Measurements from ENCODE around the gene OSBPL8. TPM values are rescaled to one million over a fixed set of nuclear protein-coding genes. Genes with fewer than 3 reads are reported as not detected.
"Not testable (repeated sequence)": the region's sequence is repeated elsewhere in the genome, so short reads cannot be mapped to it uniquely, and the experiment has no call there.

OSBPL8 gene
- total RNA-seq, 1 donor from 2014 or later = 43.2 TPM

- intact Hi-C loops (cut with DNase I) = loop anchor here (5.0 to 10.0 kb wide), 2 partner anchors 74 to 826 kb away; partner anchors contain the start of gene KRR1
- no peak for DNase-seq (ENCODE audit: low spot score)
These were observed 218.7 kb downstream of the OSBPL8 start for GRCh38 chr12:76340680-76341435.

GRCh38 chr12:76337583-76337982 is 222.0 kb downstream of the OSBPL8 start:
- intact Hi-C loops (cut with DNase I) = no loop called here
- no peak for DNase-seq (ENCODE audit: low spot score)

- intact Hi-C loops (cut with DNase I) = no loop called here
These were observed 227.0 kb downstream of the OSBPL8 start for GRCh38 chr12:76332606-76333005.

GRCh38 chr12:76329606-76330005 is 230.0 kb downstream of the OSBPL8 start:
- intact Hi-C loops (cut with DNase I) = no loop called here
- DNase-seq (ENCODE audit: low spot score) = no peak

More at GRCh38 chr12:76332606-76333005, 227.0 kb downstream of the OSBPL8 start:
- DNase-seq (ENCODE audit: low spot score) = no peak

GRCh38 chr12:76329159-76329558 is 230.4 kb downstream of the OSBPL8 start:
- intact Hi-C loops (cut with DNase I) = no loop called here

GRCh38 chr12:76319595-76320319 is 239.8 kb downstream of the OSBPL8 start:
- DNase-seq (ENCODE audit: low spot score); intact Hi-C loops (cut with DNase I): not testable (repeated sequence)

More at GRCh38 chr12:76329159-76329558, 230.4 kb downstream of the OSBPL8 start:
- no peak for DNase-seq (ENCODE audit: low spot score)

- intact Hi-C loops (cut with DNase I) = no loop called here
- DNase-seq (ENCODE audit: low spot score) = no peak
These were observed 240.6 kb downstream of the OSBPL8 start for GRCh38 chr12:76318773-76319594.

- no peak for DNase-seq (ENCODE audit: low spot score)
- intact Hi-C loops (cut with DNase I) = no loop called here
These were observed 241.6 kb downstream of the OSBPL8 start for GRCh38 chr12:76317976-76318375.

GRCh38 chr12:76316468-76316867 is 243.1 kb downstream of the OSBPL8 start:
- intact Hi-C loops (cut with DNase I) = no loop called here
- no peak for DNase-seq (ENCODE audit: low spot score)

- intact Hi-C loops (cut with DNase I) = no loop called here
- DNase-seq (ENCODE audit: low spot score) = no peak
These were observed 246.3 kb downstream of the OSBPL8 start for GRCh38 chr12:76313299-76313698.

- DNase-seq (ENCODE audit: low spot score) = no peak
- intact Hi-C loops (cut with DNase I) = no loop called here
These were observed 247.3 kb downstream of the OSBPL8 start for GRCh38 chr12:76312315-76312714.

- intact Hi-C loops (cut with DNase I) = no loop called here
- no peak for DNase-seq (ENCODE audit: low spot score)
These were observed 247.8 kb downstream of the OSBPL8 start for GRCh38 chr12:76311796-76312195.

GRCh38 chr12:76310110-76310509 is 249.5 kb downstream of the OSBPL8 start:
- no peak for DNase-seq (ENCODE audit: low spot score)
- intact Hi-C loops (cut with DNase I) = no loop called here

- no peak for DNase-seq (ENCODE audit: low spot score)
- intact Hi-C loops (cut with DNase I) = no loop called here
These were observed 250.7 kb downstream of the OSBPL8 start for GRCh38 chr12:76308866-76309265.

- intact Hi-C loops (cut with DNase I) = no loop called here
- DNase-seq (ENCODE audit: low spot score) = no peak
These were observed 252.5 kb downstream of the OSBPL8 start for GRCh38 chr12:76307083-76307482.

GRCh38 chr12:76303989-76304460 is 255.5 kb downstream of the OSBPL8 start:
- intact Hi-C loops (cut with DNase I) = no loop called here
- no peak for DNase-seq (ENCODE audit: low spot score)

- intact Hi-C loops (cut with DNase I) = no loop called here
- no peak for DNase-seq (ENCODE audit: low spot score)
These were observed 256.2 kb downstream of the OSBPL8 start for GRCh38 chr12:76303365-76303764.
